ENCODE measurements around the gene KRT2. TPM values are rescaled to one million over a fixed set of nuclear protein-coding genes. Genes with fewer than 3 reads are reported as not detected.

The KRT2 gene
- total and polyA plus RNA-seq, 9 of the 15 experiments (the other 6 are each of a cell fraction or from before 2014, with no cell fraction given), result 0.03 to 0.69 (median 0.07) TPM; not detected in 2

DNA sequence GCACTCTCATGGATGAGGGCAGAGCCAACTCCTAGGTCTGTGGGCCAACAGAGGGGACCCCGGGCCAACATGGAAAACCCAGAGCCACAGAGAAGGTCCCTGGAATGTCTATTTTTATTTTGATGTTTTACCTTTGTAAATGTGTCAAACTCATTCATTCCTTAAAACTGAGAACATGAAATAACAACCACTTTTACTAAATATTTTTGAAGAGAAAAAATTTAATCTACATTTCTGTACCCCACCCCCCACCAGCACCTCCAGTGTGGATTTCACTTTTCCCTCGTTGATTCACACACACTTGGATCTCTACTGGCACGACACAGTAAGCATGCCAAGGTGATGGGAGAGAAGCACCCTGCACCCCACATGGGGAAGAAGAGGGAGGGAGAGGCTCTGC is 44.6 kb upstream of the KRT2 start:
- no TSS peak for BruUV-seq (replicated peaks)
- 0% methylated on average over 3 of the region's 3 CpGs for WGBS (ENCODE audit: insufficient coverage, low coverage, missing lambda C conversion rate)
- in situ Hi-C loops (cut with MboI), result no loop called here
- POLR2A ChIA-PET, result no interaction called here
- DNase-seq (ENCODE audit: extremely low read depth in 1 of 4, low spot score in 3 of 4) (no peak), FAIRE-seq (no peak), ATAC-seq (no peak)
- H3K27me3 ChIP-seq (ENCODE audit: control insufficient read depth in 2 of 2, insufficient read depth in 2 of 2, low read length in 2 of 2), result peaks cover 15 to 61% of the 10 kb centered on the region in 2 experiments; a peak in 3 of 5 replicates
- TF ChIP-seq, protein P1, sequence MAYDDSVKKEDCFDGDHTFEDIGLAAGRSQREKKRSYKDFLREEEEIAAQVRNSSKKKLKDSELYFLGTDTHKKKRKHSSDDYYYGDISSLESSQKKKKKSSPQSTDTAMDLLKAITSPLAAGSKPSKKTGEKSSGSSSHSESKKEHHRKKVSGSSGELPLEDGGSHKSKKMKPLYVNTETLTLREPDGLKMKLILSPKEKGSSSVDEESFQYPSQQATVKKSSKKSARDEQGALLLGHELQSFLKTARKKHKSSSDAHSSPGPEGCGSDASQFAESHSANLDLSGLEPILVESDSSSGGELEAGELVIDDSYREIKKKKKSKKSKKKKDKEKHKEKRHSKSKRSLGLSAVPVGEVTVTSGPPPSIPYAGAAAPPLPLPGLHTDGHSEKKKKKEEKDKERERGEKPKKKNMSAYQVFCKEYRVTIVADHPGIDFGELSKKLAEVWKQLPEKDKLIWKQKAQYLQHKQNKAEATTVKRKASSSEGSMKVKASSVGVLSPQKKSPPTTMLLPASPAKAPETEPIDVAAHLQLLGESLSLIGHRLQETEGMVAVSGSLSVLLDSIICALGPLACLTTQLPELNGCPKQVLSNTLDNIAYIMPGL (CRISPR knock-in tag; IDR thresholded peaks at IDR 0.05), result no peak
- no peak for TF ChIP-seq CREBBP (IDR thresholded peaks at IDR 0.05; ENCODE audit: low read depth, low read length)
- no peak for TF ChIP-seq TAL1 (IDR thresholded peaks at IDR 0.05)
- no peak for TF ChIP-seq ILK (tag; IDR thresholded peaks at IDR 0.05; ENCODE audit: borderline replicate concordance, low read depth)
- no peak for TF ChIP-seq LCOR (CRISPR knock-in tag; IDR thresholded peaks at IDR 0.05)
- TF ChIP-seq U2AF1 (optimal IDR thresholded peaks at IDR 0.05; ENCODE audit: low read depth, low read length), result no peak
- no peak for TF ChIP-seq DPF2 (IDR thresholded peaks at IDR 0.05)
- no peak for TF ChIP-seq XRCC5 (IDR thresholded peaks at IDR 0.05; ENCODE audit: low read depth, low read length)
- TF ChIP-seq CBX2 (IDR thresholded peaks at IDR 0.05; ENCODE audit: insufficient read depth, low read length, poor library complexity, severe bottlenecking), result no peak
- TF ChIP-seq, protein P2, sequence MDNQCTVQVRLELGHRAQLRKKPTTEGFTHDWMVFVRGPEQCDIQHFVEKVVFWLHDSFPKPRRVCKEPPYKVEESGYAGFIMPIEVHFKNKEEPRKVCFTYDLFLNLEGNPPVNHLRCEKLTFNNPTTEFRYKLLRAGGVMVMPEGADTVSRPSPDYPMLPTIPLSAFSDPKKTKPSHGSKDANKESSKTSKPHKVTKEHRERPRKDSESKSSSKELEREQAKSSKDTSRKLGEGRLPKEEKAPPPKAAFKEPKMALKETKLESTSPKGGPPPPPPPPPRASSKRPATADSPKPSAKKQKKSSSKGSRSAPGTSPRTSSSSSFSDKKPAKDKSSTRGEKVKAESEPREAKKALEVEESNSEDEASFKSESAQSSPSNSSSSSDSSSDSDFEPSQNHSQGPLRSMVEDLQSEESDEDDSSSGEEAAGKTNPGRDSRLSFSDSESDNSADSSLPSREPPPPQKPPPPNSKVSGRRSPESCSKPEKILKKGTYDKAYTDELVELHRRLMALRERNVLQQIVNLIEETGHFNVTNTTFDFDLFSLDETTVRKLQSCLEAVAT (IDR thresholded peaks at IDR 0.05), result no peak
- no peak for TF ChIP-seq CBX5 (IDR thresholded peaks at IDR 0.05; ENCODE audit: borderline replicate concordance, low read depth)
- no peak for TF ChIP-seq PHB (CRISPR knock-in tag; IDR thresholded peaks at IDR 0.05)
- TF ChIP-seq, protein P3, sequence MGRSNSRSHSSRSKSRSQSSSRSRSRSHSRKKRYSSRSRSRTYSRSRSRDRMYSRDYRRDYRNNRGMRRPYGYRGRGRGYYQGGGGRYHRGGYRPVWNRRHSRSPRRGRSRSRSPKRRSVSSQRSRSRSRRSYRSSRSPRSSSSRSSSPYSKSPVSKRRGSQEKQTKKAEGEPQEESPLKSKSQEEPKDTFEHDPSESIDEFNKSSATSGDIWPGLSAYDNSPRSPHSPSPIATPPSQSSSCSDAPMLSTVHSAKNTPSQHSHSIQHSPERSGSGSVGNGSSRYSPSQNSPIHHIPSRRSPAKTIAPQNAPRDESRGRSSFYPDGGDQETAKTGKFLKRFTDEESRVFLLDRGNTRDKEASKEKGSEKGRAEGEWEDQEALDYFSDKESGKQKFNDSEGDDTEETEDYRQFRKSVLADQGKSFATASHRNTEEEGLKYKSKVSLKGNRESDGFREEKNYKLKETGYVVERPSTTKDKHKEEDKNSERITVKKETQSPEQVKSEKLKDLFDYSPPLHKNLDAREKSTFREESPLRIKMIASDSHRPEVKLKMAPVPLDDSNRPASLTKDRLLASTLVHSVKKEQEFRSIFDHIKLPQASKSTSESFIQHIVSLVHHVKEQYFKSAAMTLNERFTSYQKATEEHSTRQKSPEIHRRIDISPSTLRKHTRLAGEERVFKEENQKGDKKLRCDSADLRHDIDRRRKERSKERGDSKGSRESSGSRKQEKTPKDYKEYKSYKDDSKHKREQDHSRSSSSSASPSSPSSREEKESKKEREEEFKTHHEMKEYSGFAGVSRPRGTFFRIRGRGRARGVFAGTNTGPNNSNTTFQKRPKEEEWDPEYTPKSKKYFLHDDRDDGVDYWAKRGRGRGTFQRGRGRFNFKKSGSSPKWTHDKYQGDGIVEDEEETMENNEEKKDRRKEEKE (IDR thresholded peaks at IDR 0.05; ENCODE audit: borderline replicate concordance in 1 of 2, control insufficient read depth in 1 of 2, low read depth in 2 of 2, low read length in 1 of 2), result no peak
- no peak for TF ChIP-seq CBX8 (IDR thresholded peaks at IDR 0.05; ENCODE audit: borderline replicate concordance, extremely low read depth, low read depth, low read length, poor library complexity, severe bottlenecking)
- no peak overlapping the region for H2AFZ ChIP-seq (ENCODE audit: low read depth, low read length)
- H3K4me3 ChIP-seq, result no peak overlapping the region
- no peak overlapping the region for H3K9ac ChIP-seq (ENCODE audit: insufficient read depth in 1 of 2, low read depth in 2 of 2, low read length in 2 of 2)
- H3K36me3 ChIP-seq (ENCODE audit: control insufficient read depth, insufficient read depth, low read length), result no peaks in the 10 kb centered on the region
- no peak overlapping the region for H3K27ac ChIP-seq (ENCODE audit: extremely low read depth, low read depth, low read length)
- peaks cover 0 to 6% of the 10 kb centered on the region in 2 experiments; a peak in 1 of 5 replicates for H3K4me1 ChIP-seq (replicated peaks in 1 of 2; ENCODE audit: control insufficient read depth in 2 of 2, insufficient read depth in 2 of 2, low read length in 2 of 2)
- H3K9me1 ChIP-seq (ENCODE audit: control insufficient read depth, insufficient read depth, low read length), result no peaks in the 10 kb centered on the region
- H3K9me3 ChIP-seq (replicated peaks; ENCODE audit: control insufficient read depth, insufficient read depth, low read depth, low read length), result no peaks in the 10 kb centered on the region
- CTCF ChIA-PET (ENCODE audit: low intra/inter-chr PET ratio), result no interaction called here
- intact Hi-C loops (cut with micrococcal nuclease), result loop anchor here (10.0 kb wide), 2 partner anchors 112 to 178 kb away; no protein-coding TSS in a partner anchor
- no peak overlapping the region for H3K4me2 ChIP-seq (ENCODE audit: insufficient read depth, low read length)
- H4K20me1 ChIP-seq (replicated peaks; ENCODE audit: control insufficient read depth, insufficient read depth, low read length), result peaks cover 10% of the 10 kb centered on the region; the same call in 1 of the 2 replicates
- H3K79me2 ChIP-seq (ENCODE audit: control insufficient read depth, insufficient read depth, low read length), result no peaks in the 10 kb centered on the region

All from K562 (cell line).